ENCODE data around the gene CLCA2. TPM values are rescaled to one million over a fixed set of nuclear protein-coding genes. Genes with fewer than 3 reads are reported as not detected.

CLCA2 gene
- total RNA-seq, 1 experiment from 2014 or later, result not detected

GRCh38 chr1:86466986-86467385 is 43.0 kb downstream of the CLCA2 start:
- H3K23me2 ChIP-seq (ENCODE audit: insufficient read length, low read depth, low read length, poor library complexity, severe bottlenecking), result no peaks in the 10 kb centered on the region
- DNase-seq, result no peak
- no peak overlapping the region for H2AK5ac ChIP-seq (ENCODE audit: insufficient read length, low read length)
- H3K79me2 ChIP-seq (ENCODE audit: insufficient read depth, low read length), result no peaks in the 10 kb centered on the region
- H3K4ac ChIP-seq (ENCODE audit: low read depth, low read length), result no peak overlapping the region
- Mint-ChIP-seq H3K4me1 (peaks cover under 1% of the 10 kb centered on the region in 2 experiments; a peak in 3 of 4 replicates), H3K9me3 (no peaks in the 10 kb centered on the region), H3K4me3 (no peak overlapping the region), H3K27me3 (ENCODE audit: low read depth) (peaks cover 2% of the 10 kb centered on the region; the same call in 1 of the 2 replicates), H3K27ac (no peak overlapping the region), H3K36me3 (ENCODE audit: insufficient read depth in 1 of 3, low read depth in 3 of 3) (no peaks in the 10 kb centered on the region)
- H3K18ac ChIP-seq (ENCODE audit: insufficient read length, low read depth, low read length), result no peak overlapping the region
- no peak overlapping the region for H3K23ac ChIP-seq (ENCODE audit: insufficient read length, low read depth, low read length)
- no peak overlapping the region for H3K27ac ChIP-seq (ENCODE audit: insufficient read length, low read depth, low read length)
- H4K5ac ChIP-seq (ENCODE audit: insufficient read length, low read depth, low read length), result no peak overlapping the region
- H4K8ac ChIP-seq (replicated peaks; ENCODE audit: insufficient read length, low read depth, low read length), result no peak overlapping the region
- H2BK120ac ChIP-seq (ENCODE audit: low read depth, low read length, poor library complexity, severe bottlenecking), result no peak overlapping the region
- H3K56ac ChIP-seq (ENCODE audit: insufficient read length, low read depth, low read length), result no peak overlapping the region
- no peak overlapping the region for H4K91ac ChIP-seq (ENCODE audit: insufficient read length, low read depth, low read length)
- no peak overlapping the region for H3T11ph ChIP-seq (ENCODE audit: low read length)
- no peaks in the 10 kb centered on the region for H3K9me3 ChIP-seq (ENCODE audit: control insufficient read depth, low read depth, low read length)
- no peak overlapping the region for H3K4me2 ChIP-seq (ENCODE audit: insufficient read depth, insufficient read length, low read length)
- H3K4me1 ChIP-seq (ENCODE audit: insufficient read depth, low read length), result no peaks in the 10 kb centered on the region
- no peak for TF ChIP-seq CTCF (conservative IDR thresholded peaks at IDR 0.05)
- H4K20me1 ChIP-seq (ENCODE audit: control insufficient read depth, insufficient read depth, insufficient read length), result no peaks in the 10 kb centered on the region
- H3K14ac ChIP-seq (ENCODE audit: insufficient read depth, low read length), result no peak overlapping the region
- H3K27me3 ChIP-seq (ENCODE audit: insufficient read depth, low read length), result no peaks in the 10 kb centered on the region
- H2BK12ac ChIP-seq (ENCODE audit: insufficient read length, low read depth, low read length), result no peak overlapping the region
- no peak overlapping the region for H3K9ac ChIP-seq (ENCODE audit: extremely low read depth, insufficient read length, low read length)
- no CpG with 5 or more reads among the region's 4 CpGs for WGBS (ENCODE audit: extremely low coverage, insufficient read length, low lambda C conversion rate)
- H3K79me1 ChIP-seq (ENCODE audit: insufficient read depth, low read depth, low read length, poor library complexity, severe bottlenecking), result no peaks in the 10 kb centered on the region
- no peak overlapping the region for H2AFZ ChIP-seq (ENCODE audit: low read length)
- H2BK15ac ChIP-seq (ENCODE audit: low read depth, low read length), result no peak overlapping the region
- no peak overlapping the region for H2BK5ac ChIP-seq (ENCODE audit: insufficient read length, low read length)
- no peak overlapping the region for H2BK20ac ChIP-seq (ENCODE audit: low read depth, low read length, poor library complexity, severe bottlenecking)

All from H9 (cell line).